ENCODE results near the gene ACOXL.

GRCh38 chr2:111167863-111168162, 435.4 kb downstream of the ACOXL start:
- no peak for TF ChIP-seq CTCF (IDR thresholded peaks at IDR 0.05)
- TF ChIP-seq POLR2A (IDR thresholded peaks at IDR 0.05), result no peak

All from right lobe of liver (tissue), 4 donors.